Inferior parietal cortex (tissue), 1 donor: ENCODE results near the gene HS6ST3.
"Not testable (repeated sequence)": the region's sequence is repeated elsewhere in the genome, so short reads cannot be mapped to it uniquely, and the experiment has no call there.

Experiments used
- DNase-seq: peaks from one replicate; pipeline ENCODE4 v3.0.0-alpha.2; 2016; ENCODE audit errors: extremely low spot score

Gene HS6ST3

DNA sequence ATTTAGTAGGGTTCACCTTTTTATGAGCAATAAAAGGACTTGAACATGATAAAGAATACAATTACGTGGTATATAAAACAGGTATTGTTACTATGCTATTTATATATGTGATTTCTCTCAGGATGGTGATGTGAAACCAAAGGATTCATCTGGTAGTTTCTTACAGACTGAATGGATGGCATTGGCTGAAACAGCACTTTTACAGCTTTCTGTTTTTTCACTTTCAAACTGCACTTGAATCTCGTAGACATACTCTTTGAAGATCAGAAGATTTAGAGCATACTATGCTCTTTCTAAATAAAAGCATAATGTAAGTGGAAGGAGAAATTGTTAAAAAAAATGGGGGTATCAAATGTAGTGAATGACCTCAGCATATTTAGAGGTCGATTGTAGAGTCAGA lies 354.8 kb downstream of the HS6ST3 start:
- no peak for DNase-seq

DNA sequence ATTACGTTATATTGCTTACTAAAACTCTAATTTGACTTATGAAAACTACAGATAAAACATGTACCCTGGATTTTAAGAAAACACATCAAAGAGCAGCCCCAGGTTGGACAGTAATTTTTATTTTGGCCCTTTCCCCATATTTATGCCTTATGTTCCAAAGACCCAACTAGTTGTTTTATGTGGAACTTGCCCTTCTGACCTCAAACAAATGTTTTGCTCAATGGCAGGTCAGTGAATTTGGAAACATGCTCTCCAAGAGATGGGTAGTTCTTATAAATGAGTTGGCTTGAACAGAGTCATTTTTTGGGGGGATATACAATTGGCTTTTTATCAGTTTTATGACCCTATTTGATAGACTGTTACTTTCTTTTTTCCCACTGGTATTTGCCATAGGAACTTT lies 360.0 kb downstream of the HS6ST3 start:
- DNase-seq = no peak

DNA sequence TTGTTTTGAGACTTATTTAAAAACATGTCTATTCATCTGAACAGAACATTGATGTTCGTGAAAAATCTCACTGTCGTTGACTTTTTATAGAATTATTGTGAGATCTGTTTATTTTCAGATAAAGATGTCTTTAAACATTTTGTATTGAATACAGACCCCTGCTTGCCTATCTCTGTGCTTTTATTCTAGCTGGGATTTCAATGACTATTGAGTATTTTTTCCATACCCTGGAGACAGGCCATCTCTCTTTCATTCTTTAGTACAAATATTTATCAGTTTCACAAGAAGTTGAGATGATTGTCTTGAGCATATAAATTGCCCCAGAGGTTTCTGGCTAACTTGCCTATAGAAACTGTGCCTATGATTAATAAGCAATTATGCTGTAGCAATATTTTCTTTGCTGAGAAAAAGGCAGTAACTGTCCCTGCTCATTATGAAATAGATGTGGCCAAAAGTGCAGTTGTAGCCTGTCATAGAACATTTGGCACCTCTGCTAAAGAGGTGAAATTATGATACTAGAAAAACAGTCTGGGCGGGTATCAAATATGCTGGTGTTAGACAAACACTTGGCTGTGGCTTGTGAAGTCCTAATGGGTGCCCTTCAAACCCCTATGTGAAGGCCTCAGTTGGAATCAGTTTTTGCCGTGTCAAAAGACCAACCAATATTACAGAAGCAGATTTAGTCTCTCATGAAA lies 360.6 kb downstream of the HS6ST3 start:
- no peak for DNase-seq

DNA sequence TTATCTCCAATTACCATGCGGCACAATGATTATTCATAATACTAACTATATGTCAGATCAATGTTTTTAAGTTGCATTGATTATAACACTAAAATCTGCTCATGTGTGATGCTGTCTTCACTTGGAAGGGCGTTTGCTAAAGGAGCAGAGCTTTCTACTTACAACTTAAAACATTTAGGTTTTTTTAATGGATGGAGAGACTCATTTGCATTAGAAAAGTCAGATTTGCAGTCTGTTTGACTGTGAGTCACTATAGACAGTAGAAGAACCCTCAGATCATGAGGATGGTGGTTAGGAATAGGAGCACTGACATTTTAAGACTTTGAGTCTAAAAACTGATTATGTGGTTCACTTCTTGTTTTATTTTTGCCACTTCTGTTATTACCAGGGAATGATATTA lies 364.6 kb downstream of the HS6ST3 start:
- DNase-seq = no peak

DNA sequence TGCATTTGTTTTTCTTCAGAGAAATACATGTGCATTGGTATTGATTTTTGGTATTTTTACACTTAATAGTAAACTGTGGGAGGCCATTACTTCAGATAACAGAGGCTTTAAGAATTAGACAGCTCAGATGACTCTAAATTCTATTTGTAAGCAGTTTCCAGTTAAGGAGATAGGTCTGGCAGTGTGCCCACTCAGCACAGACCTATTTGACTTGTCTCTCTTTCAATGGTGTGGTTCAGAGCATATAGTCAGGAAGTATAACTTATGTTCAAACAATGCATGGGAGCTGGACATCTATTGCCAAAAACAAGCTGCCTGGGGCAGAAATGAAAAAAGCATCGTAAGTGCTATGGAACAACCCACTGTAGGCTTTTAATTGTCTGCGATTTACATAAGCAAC lies 370.7 kb downstream of the HS6ST3 start:
- no peak for DNase-seq

DNA sequence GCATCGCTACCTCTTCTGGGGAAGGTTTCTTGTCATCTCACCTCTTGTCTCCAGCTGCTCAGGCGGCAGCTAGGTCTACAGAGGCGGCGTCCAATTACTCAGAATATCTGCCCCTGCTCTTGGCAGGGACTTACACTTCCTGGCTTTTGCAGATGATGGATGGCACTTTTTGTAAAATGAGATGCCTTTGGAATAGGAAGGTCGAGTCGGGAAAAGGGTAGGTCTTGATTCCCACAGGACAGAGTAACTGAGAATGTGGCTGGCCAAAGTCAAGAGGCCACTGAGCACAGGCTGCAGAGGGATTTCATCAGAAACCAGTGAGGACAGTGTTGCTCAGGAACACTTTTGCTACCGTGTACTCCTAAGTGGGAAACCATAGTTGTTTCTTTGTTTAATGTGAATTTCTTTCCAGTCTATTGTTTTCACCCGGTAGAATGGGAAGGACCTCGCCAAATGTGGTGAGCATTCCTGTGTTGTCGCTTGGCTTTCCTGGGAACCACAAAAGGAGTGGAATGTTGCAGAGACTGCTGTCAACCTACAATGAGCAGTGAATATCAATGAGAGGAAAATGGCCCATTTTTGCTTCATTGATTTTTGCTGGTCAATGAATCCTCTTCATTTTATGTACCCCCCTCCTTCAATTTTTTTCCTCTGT lies 383.7 kb downstream of the HS6ST3 start:
- DNase-seq = no peak

DNA sequence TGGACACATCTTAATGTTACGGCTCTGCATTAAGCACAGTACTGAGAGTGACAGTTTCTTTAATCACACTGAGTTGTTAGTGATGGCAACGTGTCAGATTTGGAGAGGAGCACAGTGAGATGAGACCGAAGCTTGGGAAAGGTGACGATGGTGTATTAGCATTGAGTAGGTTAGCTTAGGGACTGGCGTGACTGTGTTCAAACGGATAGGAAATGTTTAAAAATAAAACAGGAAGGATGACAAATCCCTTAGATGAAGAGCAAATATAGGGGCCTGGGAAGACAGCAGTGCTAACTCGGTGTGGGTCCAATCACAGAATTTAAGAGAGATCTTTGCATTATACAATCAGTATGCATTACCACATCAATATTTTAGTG lies 384.3 kb downstream of the HS6ST3 start:
- DNase-seq = no peak

DNA sequence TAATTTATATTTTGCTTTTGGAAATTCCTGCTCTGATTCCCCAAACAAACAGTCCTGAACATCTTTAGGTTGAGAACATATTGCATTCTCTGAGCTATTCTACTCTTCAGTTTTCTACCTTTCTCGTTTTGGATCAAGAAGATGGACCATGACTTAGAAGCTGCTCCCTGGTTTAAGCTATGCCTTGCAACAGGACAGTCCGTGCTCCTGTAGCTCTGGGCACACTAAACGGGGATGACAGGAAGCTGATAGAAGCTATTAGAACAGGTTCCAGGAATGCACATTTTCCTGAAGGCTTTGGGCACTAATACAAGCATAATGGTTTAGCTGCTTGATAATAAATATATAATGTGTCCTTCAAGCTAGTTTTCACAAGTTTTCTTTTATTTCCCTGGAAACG lies 385.2 kb downstream of the HS6ST3 start:
- no peak for DNase-seq

DNA sequence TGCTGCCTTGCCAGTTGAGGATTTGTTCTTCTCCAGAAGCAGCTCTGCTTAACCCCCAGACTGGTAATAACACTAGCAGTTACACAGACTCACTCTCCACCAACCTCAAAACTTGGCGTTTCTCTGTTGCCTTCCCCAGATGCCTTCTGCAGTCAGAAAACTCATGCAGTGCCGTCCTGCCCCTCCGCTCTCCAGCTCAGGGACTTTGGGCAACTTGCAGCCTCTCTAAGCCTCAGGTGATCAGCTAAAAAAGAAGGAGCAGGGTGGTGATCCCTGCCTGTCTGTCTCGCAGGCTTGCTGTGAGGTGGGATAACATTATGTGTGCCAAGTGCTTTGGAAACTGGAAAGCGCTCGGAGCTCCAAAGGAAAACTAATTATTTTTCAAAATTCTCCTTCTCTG lies 391.6 kb downstream of the HS6ST3 start:
- no peak for DNase-seq

DNA sequence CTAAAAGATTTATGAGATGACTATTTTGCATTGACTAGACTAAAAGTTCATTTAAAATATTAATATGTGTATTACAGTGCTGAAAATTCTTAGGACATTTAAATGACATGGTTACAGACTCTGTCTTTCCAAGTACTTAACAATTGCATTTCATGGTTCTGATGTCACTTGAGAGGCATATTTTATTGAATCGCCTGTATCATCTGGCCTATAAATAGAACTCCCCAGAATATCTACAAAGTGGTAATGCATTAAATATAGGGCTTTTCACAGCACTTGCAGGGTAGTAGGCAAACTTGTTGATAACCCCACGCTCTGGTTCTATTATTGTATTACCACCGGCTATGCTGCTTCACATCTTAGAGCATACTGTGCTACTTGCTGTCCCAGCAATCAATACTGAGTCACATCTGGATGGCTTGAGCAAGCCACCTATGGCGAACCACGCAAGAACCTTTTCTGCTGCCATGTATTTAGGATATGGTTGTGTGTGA lies 400.6 kb downstream of the HS6ST3 start:
- no peak for DNase-seq

DNA sequence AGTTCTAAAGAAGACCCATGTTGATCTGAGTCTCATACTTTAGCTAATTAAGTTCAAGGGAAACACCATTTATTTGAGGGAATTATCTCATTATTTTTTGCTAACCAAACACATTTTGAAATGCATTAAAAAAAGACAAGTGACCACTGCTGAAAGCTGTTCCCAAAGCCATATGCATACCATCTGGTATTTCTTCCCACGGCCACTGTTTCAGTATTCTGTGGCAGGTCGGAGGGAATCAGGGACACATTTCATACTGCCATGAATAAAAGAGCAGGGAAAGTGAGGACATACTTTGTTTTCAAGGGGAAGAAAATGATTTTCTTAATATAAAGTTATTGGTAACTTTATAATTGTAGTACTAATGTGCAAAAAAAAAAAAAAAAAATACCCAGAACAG lies 401.2 kb downstream of the HS6ST3 start:
- no peak for DNase-seq

DNA sequence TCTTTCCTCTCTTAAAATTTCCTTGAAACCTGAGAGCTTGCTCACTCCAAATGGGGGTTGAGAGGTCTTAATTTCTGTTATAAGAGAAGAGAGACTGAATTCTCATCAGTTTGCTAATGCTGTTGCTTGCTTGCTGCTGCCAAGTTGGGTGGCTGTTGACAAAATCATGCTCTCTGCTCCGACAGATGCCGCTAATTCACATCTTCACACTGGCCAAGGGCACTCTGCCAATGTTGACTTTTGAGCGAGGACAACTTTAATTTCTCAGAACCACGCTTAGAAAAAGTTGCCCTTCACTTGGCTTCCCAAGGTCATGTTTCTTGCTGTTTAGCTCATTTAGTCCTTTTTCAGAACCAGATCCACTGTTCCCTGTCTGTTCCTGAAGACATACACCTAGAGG lies 402.9 kb downstream of the HS6ST3 start:
- DNase-seq = no peak

DNA sequence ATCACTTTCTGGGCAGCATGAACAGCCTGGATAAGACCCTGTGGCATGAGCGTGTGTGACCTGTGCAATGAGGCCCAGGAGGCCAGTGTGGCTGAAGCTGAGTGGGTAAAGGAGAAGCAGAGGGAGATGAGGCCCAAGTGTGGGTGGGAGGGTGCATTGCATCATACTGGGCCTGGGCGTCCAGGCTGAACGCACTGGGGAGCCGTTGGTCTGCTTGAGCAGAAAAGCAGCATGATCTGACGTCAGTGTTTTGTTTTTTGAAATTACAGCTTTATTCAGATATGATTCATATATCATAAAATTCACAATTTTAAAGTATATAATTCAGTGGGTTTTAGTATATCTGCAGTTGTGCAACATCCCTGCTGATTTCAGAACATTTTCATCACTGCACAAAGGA lies 409.7 kb downstream of the HS6ST3 start:
- DNase-seq = no peak

DNA sequence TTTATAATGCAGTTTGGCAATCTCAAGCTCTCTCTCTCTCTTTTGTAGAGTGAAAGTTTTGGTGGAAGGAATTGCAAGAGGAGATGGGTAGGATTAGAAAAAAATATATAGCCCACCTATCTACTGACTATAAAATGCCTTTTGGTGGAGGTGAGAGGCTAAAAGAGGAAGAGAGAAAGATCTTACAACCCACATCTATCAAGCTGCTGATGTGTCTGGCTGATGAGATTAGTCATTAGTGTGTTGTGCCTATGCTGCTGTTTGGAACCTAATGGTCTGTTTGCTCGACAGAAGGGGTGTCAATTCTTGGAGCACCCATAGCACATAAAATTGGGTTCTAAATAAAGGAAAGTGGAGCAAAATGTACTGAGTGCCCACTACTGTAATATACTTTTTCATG lies 411.0 kb downstream of the HS6ST3 start:
- DNase-seq = no peak

DNA sequence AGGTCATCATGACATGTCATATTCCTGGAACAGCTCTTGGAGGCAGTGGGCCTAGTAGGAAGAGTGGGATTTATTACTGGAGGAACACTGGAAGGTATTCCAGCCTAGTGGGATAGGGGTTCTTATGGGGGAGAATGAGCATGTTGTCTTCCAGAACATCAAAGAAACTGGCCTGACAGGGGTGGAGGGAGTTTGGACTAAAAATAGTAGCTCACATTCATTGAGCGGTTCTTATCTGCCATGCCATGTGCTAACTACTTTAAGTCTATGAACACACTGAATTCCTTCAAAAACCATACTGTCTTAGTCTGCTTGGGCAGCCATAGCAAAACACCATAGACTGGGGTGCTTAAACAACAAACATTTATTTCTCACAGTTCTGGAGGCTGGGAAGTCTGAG lies 413.6 kb downstream of the HS6ST3 start:
- DNase-seq = no peak

DNA sequence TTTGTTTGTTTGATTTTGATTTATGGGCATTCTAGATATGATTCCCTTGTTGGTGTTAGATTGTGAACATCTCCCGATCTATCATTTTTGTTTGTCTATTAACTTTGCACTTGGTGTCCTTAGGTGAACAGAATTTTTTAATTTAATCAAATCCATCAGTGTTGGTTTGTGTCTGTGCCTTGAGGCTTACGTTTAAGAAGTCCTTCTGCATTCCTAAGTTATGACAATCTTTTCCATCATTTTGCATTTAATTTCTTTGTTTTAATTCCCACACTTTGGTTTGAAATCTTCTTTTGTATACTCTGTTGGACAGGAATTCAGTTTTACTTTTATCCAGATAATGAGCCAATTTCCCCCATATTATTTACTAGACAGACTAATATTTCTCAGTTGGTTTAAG lies 421.7 kb downstream of the HS6ST3 start:
- DNase-seq = no peak

DNA sequence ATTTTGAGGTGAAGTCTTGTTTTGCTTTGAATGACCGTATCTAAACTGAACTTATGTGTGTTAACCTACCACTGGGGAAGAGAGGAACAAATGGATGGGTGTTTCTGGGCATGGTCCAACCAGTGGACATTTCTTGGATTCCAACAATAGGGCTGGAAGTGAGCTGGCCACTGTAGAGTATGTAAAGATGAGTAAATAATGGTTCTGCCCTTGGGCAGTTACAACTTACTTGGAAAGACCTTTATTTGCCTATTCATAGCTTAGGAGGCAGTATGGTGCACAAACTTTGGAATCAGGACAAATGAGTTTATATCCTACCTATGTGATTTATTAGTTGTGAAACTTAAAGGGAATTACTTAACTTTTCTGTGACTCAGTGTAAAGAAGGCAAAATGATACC lies 429.5 kb downstream of the HS6ST3 start:
- DNase-seq = no peak

DNA sequence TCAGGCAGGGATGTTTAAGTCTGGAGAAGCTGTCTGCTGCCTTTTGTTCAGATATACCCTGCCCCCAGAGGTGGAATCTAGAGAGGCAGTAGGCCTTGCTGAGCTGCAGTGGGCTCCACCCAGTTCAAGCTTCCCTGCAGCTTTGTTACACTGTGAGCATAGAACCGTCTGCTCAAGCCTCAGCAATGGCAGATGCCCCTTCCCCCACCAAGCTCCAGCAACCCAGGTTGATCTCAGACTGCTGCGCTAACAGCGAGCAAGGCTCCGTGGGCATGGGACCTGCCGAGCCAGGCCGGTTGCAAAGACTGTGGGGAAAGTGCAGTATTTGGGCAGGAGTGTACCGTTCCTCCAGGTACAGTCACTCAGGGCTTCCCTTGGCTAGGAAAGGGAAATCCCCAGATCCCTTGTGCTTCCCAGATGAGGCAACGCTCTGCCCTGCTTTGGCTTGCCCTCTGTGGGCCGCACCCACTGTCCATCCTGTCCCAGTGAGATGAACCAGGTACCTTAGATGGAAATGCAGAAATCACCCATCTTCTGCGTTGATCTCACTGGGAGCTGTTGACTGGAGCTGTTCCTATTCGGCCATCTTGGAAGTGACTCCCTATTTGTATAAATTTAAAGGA lies 434.6 kb downstream of the HS6ST3 start:
- DNase-seq = not testable (repeated sequence)

DNA sequence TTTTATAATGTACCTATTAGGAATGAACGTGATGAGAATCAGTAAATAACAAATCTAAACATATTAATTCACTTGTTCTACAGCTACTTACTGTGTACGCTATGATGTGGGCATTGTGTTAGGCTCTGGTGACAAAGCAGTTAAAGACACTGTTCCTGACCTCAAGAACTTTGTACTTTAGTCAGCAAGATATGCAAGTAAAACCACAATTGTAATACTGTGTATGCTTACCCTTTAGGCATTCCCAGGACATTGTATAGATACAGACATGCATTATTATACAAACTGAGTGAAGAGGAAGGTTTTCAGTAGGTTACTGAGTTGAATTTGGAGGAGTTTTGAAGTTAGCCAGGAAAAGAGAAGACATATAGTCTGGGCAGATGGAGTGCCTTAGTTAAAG lies 435.8 kb downstream of the HS6ST3 start:
- no peak for DNase-seq

DNA sequence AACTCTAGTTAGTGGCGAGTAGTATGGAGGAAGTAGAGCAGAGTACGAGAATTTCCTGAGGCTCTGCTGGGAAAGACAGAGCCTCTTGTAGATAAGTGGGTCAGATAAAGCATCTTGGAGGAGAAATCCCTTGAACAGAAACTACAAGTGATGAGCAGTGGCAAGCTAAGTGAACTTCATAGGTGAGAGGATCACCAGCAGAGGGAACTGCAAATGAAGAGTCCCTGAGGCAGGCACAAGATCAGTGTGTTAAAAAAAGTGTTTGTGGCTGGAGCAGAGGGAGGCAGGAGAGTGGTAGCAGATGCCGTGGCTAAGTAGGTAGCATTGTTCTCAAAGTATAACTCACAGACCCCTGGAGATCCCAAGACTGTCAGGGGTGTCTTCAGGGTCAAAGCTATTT lies 437.6 kb downstream of the HS6ST3 start:
- DNase-seq = no peak

DNA sequence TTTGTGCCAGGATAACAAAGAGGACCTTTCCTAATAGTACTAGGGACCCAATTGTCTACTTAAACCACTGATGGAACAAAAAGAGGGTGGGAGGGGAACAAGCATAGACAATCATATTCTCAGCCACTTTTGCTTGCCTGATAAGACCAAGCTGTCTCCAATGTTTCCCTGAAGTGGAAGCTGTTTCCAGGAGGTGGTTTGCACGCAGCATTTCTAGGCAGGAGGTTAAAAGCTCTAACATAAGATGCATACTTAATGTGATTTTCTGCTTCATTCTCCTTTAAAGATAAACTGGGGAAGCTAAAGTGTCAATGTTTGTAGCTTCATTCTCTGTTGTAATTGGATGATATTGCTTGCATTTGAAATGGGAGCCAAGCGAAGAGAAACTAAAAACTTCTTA lies 442.9 kb downstream of the HS6ST3 start:
- DNase-seq = no peak

DNA sequence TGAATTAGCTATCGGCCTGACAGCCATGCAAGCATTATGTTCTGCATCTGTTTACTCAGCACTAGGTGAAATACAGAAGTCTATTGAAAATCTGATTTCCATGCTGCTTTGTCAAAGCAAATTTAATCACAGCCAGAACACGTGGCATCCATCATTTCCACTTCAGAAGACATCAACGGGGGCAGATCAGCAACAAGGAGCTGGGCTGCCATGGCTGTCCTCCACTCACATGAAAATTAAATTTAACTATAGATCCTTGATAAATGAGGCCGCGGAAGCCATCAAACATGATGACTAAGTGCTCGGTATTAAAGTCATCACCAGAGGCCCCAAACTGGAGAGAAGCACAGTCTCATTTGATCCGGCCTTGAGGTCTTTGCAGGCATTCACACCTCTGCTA lies 443.5 kb downstream of the HS6ST3 start:
- no peak for DNase-seq

DNA sequence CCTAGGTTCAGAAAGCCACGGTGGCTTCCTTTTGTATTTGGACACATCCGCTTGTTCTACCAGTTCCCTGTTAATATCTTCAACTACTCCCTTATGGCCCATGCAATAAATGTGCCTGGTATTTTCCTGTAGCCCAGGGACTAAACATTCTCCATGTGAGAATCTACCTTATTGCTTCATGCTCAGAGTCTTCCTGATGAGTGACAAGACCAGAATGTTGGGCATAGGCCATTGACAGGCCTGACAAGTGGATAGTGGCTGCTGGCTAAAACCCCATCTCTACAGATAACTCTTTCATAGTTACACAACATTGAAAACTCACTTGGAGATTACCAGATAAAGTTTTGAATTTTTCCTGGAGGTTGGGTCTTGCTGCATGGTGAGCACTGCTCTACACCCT lies 449.9 kb downstream of the HS6ST3 start:
- DNase-seq = no peak
